NCI-H146 (cell line): ENCODE measurements around the gene SLC46A1.
A peak's percentile ranks its signal among the peaks of the same experiment; 100 is the strongest.
"Not testable (repeated sequence)": the region's sequence is repeated elsewhere in the genome, so short reads cannot be mapped to it uniquely, and the experiment has no call there.

ENCODE experiments used
- DNase-seq: peaks from one replicate; lab custom pipeline; 2025; lab: John Stamatoyannopoulos, UW

SLC46A1 gene

DNA sequence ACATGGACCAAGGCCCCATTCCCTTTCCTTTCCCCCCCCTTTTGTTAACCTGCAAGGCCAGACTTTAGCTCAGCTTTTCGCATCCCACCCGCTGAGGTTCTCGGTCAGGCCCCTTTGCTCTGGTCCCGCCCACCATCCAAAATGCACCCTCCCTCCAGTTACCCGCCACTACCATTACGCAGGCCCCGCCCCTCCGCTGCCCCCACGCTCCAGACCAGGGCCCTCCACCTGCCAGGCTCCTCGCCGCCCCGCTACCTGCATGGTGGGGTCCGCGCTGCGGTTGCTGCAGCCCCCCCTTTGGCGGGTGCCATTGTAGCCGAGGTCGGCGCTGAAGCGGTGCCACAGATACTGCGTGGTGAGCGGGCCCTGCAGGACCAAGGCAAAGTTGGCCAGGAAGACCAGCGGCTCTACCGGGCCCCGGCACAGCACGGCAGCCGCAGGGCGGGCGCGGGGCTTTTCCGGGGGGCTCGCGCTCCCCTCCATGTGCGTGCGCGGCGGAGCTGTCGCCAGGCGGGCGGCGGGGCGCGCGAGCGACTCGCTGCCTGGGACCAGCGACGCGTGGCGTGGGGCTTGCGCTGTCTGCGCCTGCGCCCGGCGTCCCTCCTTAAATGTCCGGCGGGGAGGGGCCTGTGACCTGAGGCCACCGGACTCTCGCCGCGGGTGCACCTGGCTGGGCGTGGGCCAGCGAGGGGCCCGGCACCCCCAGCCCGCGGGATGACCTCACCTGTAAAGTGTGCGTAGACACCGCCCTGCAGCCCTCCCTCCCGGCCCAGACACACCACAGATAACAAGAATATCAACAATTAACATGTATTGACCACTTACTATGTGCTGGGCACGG, at the start of gene SLC46A1:
Gene SLC46A1 (minus strand): TSS at position 581 of the 841 bp plus-strand sequence. CDS start 98 bp downstream, at position 483.
- peak; percentile 87 for DNase-seq

DNA sequence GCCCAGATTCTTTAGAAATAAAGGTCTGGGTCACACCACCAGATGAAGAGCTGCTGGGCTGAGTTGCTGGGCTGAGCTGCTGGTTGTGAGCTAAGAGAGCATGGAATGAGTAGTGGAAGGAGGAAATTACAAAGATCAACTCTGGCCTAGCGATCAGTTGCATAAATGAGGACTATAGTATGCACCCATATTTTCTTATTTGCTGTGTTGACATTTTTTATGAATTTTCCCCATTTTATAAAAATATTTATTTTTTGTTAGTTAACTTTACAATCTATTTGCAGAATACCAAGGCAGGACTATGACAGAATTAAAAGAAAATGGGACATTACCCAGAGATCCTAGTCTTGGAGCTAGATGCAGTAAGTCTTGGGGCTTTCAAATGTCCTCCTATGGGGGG, 43.8 kb upstream of the SLC46A1 start:
- DNase-seq = no peak

DNA sequence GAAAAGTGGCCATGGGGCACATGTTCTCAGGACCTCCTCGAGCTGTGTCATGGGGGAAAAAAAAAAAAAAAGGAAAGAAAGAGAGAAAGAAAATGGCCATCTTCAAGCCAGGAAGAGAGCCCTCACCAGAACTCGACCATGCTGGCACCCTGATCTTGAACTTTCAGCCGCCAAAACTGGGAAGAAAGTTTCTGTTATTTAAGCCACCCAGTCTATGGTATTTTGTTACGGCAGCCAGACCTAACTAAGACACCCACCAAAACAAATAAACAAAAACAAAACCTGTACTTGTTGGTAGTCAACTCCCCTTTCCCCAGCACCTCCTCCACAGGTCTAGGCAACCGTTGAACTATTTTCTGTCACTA, 41.4 kb upstream of the SLC46A1 start:
- no peak for DNase-seq

DNA sequence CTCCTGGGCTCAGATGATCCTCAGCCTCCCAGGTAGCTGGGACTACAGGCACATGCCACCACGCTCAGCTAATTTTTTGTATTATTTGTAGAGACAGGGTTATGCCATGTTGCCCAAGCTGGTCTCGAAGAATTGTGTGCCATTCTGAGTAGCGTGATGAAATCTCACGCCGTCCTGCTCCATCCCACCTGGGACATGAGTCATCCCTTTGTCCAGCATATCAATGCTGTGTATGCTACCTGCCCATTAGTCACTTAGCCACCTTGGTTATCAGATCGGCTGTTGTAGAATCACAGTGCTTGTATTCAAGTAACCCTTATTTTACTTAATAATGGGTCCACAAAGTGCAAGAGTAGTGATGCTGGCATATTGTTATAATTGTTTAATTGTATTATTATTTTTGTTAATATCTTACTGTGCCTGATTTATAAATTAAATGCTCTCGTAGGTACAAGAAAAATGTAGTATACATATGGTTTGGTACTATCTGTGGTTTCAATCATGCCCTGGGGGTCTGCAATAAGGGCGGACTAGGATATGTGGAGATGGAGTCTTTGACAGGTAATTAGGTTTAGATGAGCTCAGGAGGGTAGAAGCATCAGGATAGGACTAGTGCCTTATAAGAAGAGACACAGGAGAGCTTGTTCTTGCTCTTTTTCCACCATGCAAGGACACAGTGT, 40.8 kb upstream of the SLC46A1 start:
- DNase-seq = peak; percentile 13

DNA sequence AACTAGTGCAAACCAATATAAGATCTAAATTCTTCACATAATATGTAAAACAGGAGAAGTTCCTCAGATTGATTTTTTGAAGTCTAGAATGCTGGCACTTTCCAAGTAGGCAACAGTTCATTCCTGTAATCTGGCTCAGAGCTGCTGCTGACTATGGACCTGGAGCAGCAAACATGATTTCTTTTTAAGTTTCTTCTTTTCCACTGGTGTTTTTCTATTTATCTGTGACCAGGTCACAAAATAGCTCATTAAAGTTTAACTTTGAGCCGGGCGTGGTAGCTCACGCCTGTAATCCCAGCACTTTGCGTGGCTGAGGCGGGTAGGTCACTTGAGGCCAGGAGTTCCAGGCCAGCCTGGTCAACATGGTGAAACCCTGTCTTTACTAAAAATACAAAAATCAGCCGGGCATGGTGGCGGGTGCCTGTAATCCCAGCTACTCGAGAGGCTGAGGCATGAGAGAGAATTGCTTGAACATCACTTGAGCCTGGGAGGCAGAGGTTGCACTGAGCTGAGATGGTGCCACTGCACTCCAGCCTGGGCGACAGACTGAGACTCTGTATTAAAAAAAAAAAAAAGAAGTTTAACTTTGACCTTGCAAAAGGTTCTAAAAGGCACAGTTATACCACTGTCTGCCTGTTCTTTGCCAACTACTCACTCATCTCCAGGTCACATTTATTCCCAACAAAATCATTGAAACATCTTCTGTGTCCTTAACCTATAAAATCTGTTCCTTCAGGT, 38.1 kb upstream of the SLC46A1 start:
- no peak for DNase-seq

DNA sequence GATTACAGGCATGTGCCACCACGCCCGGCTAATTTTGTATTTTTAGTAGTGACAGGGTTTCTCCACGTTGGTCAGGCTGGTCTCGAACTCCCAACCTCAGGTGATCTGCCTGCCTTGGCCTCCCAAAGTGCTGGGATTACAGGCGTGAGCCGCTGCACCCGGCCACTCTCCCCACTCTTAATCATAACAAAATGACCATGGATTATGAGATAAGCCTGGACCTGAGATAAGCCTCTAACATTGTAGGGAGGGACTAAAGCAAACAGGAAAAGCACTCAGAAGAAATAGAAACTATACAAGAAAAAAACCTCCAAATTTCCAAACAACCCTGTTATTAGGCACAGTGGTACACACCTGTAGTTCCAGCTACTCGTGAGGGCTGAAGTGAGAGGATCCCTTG, 28.3 kb upstream of the SLC46A1 start:
- DNase-seq = not testable (repeated sequence)

DNA sequence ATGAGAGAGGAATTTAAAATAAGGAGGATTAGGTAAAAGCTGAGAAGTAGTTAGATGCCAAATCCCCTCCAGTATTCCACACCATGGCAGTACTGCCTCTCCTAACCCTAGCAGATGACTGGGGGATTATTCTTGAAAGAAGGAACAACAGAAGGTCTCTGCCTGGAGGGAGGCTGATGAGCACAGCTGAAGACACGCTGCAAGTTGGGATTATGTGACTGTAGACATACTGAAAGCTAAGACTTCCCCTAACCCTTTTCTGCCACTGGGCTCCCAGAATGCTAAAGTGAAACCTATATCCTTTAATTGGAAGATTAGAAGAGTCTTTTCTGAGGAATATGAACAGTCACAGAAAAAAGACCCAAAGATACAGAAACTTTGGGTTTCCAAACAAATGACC, 27.7 kb upstream of the SLC46A1 start:
- DNase-seq = no peak

DNA sequence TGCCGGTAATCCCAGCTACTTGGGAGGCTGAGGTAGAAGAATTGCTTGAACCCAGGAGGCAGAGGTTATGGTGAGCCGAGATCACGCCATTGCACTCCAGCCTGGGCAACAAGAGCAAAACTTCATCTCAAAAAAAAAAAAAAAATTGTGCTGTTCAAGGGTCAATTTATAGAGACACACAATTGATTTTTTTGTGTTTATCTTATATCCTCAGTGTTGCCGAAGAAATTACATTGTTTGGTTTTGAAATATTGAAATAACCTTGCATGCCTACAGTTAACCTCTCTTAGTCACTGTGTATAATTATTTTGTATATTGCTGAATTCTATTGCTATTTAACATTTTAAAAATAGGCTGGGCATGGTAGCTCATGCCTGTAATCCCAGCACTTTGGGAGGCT, 22.0 kb upstream of the SLC46A1 start:
- not testable (repeated sequence) for DNase-seq

DNA sequence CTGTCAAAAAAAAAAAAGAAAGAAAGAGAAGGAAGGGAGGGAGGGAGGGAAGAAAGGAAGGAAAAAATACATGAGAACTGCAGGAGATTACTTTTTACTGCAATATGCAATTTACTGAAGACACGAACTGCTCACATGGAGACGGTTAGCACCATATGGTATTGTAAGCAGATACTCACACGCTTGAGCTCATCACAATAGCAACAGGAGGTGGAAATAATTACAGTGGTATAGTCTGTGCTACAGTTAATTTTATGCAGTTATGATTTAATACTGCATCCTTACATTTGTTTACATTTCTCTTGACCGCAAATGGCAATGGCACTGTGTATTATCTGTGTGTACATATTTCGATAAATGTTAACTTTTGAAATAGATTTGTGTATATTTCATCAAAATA, 21.4 kb upstream of the SLC46A1 start:
- peak; percentile 59 for DNase-seq

DNA sequence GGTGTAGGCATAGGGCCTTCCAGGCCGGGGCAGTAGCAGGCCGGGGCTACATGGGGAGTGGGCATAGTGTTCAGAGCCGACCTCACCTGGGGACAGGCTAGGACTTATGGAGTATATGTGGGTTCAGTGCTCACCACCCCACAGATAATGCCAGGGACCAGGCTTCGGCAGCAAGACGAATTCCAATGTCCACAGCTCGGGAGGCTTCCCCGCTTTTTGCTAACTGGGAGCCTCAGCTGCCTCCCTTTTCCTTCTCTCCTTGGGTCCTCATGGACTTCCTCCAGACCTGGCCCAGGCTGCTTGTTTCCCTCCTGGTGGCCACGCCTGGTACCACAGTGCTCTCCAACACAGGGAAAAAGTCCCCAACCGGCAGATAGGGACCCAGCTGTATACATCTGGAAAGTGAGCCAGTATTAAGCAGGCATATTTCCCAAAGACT, 20.1 kb upstream of the SLC46A1 start:
- DNase-seq = peak; percentile 31

DNA sequence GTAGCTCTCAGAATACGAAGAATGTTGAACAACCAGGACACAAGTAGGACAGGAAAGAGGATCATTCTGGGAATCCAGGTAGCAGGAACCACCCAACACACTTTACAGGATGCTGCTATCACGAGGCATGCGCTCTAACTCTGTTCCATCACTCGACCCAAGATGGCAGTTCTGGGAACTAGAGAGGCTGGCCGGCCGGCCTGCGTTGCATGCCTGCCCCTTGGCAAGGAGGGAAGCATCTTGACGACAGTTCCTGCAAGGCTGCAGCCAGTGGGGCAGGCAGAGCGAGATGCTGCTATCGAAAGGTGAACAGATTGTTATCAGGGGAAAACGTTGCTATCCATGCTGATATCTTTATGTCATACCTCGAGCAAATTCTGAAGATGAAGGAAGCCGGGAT, 19.2 kb upstream of the SLC46A1 start:
- no peak for DNase-seq

DNA sequence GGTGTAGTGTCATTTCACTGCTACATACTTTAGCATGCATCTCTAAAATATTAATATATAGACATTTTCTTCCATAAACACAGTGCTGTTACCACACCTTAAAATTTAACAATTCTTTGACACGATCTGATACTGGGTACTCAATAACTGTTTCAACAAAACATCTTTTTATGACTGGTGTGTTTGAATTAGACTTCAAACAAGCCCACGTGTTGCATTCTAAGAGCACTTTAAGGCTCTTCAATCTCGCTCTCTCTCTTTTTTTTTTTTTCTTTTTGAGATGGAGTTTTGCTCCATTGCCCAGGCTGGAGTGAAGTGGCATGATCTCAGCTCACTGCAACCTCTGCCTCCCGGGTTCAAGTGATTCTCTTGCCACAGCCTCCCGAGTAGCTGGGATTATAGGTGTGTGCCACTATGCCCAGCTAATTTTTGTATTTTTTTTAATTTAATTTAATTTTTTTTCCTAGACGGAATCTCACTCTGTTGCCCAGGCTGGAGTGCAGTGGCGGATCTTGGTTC, 15.8 kb upstream of the SLC46A1 start:
- DNase-seq = no peak

DNA sequence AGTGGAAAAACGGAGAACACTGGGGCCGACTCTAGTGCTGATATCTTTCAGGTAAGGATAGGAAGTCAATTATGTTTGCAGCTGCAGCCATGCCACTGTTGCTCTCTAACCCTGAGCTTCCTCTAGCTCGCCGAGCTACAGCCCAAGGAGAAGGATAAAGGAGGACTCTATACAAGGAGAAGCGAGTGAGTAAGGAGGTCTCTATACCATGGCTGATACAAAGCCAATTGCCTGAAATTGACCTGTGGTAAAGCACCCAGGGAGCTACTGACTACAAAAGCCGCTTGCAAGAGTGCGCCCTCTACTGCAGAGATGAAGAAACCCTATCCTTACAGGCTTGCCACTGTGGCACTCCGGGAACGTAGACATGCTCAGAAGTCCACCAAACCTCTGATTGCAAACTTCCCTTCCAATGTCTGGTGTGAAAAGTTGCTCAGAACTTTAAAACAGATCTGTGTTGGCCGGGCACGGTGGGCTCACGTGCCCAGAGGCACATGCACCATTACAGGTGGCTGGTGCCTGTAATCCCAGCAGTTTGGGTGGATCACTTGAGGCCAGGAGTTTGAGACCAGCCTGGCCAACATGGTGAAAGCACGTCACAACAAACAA, 10.8 kb upstream of the SLC46A1 start:
- peak; percentile 83 for DNase-seq

DNA sequence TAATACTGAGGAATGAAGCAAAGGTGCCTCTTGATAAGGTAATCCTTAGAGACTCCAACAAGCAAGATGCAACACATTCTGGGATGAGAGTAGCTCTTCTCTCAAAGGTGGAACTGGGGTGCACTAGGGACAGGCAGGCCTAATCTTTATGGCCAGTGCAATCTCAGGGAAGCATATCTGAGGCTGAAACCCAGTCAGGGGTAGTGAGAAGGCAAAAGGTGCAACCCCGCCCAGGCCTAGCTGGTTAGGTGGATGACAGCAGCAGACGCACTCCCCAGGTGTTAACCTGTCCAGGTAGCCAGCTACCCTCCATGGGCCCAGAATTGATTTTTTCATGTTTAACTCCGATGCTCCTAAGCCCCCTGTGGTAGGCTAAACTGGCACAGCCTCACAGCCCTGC, 9.9 kb upstream of the SLC46A1 start:
- no peak for DNase-seq

DNA sequence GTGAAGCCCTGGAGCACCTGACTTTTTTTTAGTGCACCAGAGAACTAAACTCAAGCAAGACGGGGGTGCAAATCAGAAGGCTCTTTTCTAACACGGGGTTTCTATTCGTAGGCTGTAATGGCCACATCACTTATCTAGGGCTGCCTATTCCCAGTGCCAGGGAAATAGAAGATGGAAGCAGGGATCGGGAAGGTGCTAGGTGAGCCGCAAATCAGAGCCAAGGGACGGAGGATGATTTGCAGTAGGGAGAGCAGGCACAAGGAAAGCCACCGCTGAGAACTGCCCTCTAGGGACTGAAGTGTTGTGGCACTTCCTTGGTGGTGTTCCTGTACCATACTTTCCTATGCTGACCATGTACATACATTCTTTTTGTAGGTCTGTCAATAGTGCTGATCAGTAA, 7.8 kb upstream of the SLC46A1 start:
- DNase-seq = no peak

DNA sequence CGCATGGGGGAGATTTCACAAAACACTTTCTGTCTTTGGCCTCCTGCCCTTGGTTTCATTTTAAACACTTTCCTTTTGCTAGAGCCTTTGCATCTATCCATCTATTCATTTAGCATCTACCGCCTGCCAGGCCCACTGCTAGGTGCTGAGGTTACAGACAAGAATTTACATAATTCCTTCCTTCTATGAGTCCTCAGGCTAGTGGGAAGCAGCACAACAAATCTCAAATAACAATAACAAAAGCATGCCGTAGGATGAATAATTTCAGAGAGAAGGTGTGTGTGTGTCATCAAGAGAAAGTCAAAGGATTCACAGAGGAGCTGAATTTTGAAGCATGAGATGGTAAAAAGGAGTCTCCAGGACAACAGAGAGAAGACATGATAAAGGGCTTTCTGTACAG, 6.1 kb upstream of the SLC46A1 start:
- no peak for DNase-seq

DNA sequence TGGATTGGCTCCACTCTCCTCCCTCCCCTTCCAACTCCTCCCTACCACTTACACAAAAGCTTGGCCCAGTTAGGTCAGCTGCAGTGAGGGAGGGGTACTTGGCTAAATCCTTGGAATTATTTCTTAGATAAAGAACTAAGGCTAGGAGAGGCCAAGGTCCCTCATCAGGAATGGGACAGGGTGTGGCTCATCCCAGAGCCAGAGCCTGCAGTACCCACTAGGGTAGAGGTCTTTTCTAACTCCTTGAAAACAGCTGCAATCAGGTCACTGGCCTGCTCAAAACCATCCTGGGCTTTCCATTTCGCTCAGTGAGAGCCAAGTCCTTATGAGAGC, 1.9 kb upstream of the SLC46A1 start:
- no peak for DNase-seq

DNA sequence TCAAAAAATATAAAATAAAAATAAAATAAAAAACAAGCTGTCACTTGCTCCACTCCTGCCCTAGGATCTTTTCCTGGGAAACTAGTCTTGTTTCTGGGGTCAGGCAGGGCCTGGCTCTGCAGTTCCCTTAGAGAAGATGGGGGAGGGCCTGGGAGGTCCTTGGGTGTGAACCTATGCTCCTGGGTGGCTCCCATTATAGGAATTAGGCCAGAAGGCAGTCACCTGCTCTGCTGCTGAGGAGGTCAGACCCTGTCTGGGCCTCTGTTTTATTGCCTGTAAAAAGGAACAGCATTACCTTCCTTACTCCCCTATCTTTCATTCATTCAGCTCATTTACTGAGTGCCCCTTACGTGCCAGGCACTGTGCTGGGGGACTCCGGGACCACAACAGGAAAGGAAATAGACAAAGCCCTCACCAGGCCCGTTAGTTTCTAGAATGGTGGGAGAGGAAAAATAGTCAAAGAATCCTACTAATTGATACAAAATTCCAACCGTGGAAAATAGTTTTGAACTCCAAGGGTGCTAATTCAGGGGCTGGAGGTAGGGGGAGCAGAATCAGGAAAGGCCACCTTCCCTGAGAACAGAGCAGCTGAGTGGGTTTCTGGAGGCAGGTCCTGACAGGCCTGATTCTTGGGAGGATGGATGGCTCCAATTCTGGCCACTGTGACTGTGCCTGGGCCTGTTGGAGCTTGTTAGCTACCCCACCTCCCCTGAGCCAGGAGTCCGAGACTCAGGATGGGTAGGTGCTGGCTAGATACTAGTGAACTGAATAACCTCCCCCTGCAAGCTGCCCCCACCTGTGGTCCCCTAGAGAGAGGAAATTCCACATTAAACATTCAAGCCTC, 1.3 kb upstream of the SLC46A1 start:
- peak; percentile 57 for DNase-seq

DNA sequence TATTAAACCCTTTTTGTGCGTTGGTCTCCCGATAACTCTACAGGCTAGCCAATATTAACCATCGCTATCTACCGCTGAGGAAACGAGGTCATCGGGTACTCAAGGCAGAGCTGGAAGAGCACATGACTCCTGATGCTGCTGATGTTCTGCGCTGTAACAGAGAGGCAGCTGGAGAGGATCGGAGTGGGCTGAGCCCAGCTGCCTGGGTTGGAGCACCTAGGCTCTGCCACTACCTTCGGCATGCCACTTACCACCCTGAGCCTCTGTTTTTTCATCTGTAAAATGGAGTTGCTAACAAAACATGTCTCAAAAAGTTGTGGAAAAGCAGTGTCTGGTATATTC, 432 bp upstream of the SLC46A1 start:
- peak; percentile 62 for DNase-seq

DNA sequence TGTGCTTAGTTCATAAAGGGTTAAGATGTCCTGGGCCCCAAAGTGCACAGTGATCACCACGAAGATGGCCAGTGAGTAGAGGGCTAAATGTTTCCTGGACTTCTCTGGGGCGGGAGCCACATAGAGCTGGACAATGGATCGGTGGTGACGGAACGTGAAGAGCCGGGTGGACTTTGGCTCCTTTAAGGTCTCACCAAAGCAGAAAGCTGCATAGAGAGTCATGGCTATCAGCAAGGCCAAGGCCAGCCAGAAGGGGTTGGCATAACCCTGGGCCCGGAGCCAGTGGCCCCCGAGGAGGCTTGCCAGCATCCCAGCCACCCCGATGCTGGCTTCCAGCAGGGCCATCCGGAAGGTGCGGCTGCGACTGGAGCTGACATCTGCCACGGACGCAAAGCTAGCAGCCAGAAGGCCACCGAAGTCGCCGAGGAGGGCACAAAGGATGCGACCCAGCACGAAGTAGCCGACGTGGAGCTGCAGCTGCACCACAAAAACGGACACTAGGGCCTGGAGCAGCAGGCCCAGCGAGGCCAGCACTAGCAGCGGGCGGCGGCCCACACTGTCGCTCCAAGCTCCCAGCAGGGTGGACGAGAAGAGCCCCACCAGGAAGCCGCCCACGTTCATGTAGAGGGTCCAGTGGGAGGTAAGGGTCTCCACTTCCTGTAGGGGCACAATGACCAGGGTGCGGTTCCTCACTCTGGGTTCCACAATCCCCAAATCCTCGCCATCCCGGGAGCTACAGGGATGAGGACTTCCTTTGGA, 1.0 kb downstream of the SLC46A1 start:
- DNase-seq = peak; percentile 52

DNA sequence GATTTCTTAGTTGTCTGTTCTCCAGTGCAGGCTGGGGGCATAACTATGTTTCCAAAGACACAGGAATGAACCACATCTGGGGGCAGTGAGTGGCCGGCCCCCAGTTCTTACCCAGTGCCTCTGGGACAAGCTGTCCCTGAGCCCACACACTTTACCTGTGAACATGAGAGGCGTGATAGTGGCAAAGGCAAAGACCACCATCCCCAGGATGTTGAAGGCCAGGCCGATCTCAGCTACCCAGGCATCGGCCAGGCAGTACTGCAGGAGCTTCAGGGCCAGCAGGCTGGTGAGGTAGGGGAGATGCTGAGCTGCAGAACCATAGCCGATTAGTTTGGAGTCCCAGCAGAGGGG, 1.6 kb downstream of the SLC46A1 start:
- DNase-seq = no peak
